Measurements from ENCODE around the gene ANKRD28. TPM values are rescaled to one million over a fixed set of nuclear protein-coding genes. Genes with fewer than 3 reads are reported as not detected.

Gene ANKRD28
- total RNA-seq, 1 experiment from 2014 or later, result 47.5 TPM

- intact Hi-C loops (cut with micrococcal nuclease), result loop anchor here (10.0 kb wide), 1 partner anchor 722 kb away; no protein-coding TSS in a partner anchor
- H3K27me3 ChIP-seq (ENCODE audit: insufficient read depth, low read length), result no peaks in the 10 kb centered on the region
- ATAC-seq (no peak), DNase-seq (ENCODE audit: low read depth, low spot score) (no peak)
- ChIA-PET RAD21 (ENCODE audit: low non-redundant PET in 1 of 2, low total read pairs in 2 of 2, uncharacterized antibody in 2 of 2, unreplicated experiment in 2 of 2) (no interaction called here), POLR2A (no interaction called here), CTCF (no interaction called here)
- no peaks in the 10 kb centered on the region for H3K4me1 ChIP-seq (ENCODE audit: control insufficient read depth in 1 of 2, insufficient read depth in 2 of 2, low read length in 2 of 2)
- H2AFZ ChIP-seq (ENCODE audit: low read depth, low read length, poor library complexity, severe bottlenecking), result no peak overlapping the region
- no peak for TF ChIP-seq ELF1 (IDR thresholded peaks at IDR 0.05; ENCODE audit: borderline replicate concordance, low read depth)
- no peak overlapping the region for H3K4me3 ChIP-seq (replicated peaks in 1 of 2; ENCODE audit: low read depth in 1 of 2, low read length in 2 of 2)
- no peaks in the 10 kb centered on the region for H3K36me3 ChIP-seq (ENCODE audit: control insufficient read depth in 1 of 2, insufficient read depth in 2 of 2, low read length in 2 of 2)
- H4K20me1 ChIP-seq (ENCODE audit: insufficient read depth), result peaks cover 5% of the 10 kb centered on the region; the same call in 1 of the 2 replicates
- H3K9ac ChIP-seq (ENCODE audit: low read length), result no peak overlapping the region
- H3K4me2 ChIP-seq (ENCODE audit: low read length), result no peak overlapping the region
- BruUV-seq (replicated peaks), result no TSS peak
- H3K79me2 ChIP-seq (ENCODE audit: insufficient read depth, low read length), result peaks cover 99% of the 10 kb centered on the region
- H3K9me3 ChIP-seq (ENCODE audit: control insufficient read depth in 1 of 2, insufficient read depth in 1 of 2, low read depth in 1 of 2, low read length in 2 of 2), result no peaks in the 10 kb centered on the region
- H3K27ac ChIP-seq (ENCODE audit: low read depth, low read length), result no peak overlapping the region
- no peaks in the 10 kb centered on the region for H3K9me2 ChIP-seq (ENCODE audit: insufficient read depth)
Measured at GRCh38 chr3:15823092-15823491, 25.3 kb upstream of the ANKRD28 start.

- peaks cover 99% of the 10 kb centered on the region for H3K79me2 ChIP-seq (ENCODE audit: insufficient read depth, low read length)
- H3K4me3 ChIP-seq (replicated peaks in 1 of 2; ENCODE audit: low read depth in 1 of 2, low read length in 2 of 2), result no peak overlapping the region
- no peaks in the 10 kb centered on the region for H3K4me1 ChIP-seq (ENCODE audit: control insufficient read depth in 1 of 2, insufficient read depth in 2 of 2, low read length in 2 of 2)
- RAD21 ChIA-PET (ENCODE audit: low non-redundant PET in 1 of 2, low total read pairs in 2 of 2, uncharacterized antibody in 2 of 2, unreplicated experiment in 2 of 2), result no interaction called here
- no peaks in the 10 kb centered on the region for H3K9me3 ChIP-seq (ENCODE audit: control insufficient read depth in 1 of 2, insufficient read depth in 1 of 2, low read depth in 1 of 2, low read length in 2 of 2)
- no peak overlapping the region for H3K4me2 ChIP-seq (ENCODE audit: low read length)
- H3K9ac ChIP-seq (ENCODE audit: low read length), result no peak overlapping the region
- no peak overlapping the region for H3K27ac ChIP-seq (ENCODE audit: low read depth, low read length)
- no peaks in the 10 kb centered on the region for H3K36me3 ChIP-seq (ENCODE audit: control insufficient read depth in 1 of 2, insufficient read depth in 2 of 2, low read length in 2 of 2)
- no peaks in the 10 kb centered on the region for H3K9me2 ChIP-seq (ENCODE audit: insufficient read depth)
- H3K27me3 ChIP-seq (ENCODE audit: insufficient read depth, low read length), result no peaks in the 10 kb centered on the region
- BruUV-seq (replicated peaks), result no TSS peak
- no peak for ATAC-seq
- no peak for TF ChIP-seq RAD21 (IDR thresholded peaks at IDR 0.05; ENCODE audit: low read depth)
- no peak for TF ChIP-seq EZH2 (IDR thresholded peaks at IDR 0.05)
- no peak for TF ChIP-seq REST (IDR thresholded peaks at IDR 0.05; ENCODE audit: low read depth)
- no peak for TF ChIP-seq ATF3 (IDR thresholded peaks at IDR 0.05)
- no peak for TF ChIP-seq ZNF274 (IDR thresholded peaks at IDR 0.05; ENCODE audit: low read depth, low read length)
- TF ChIP-seq ZFX (IDR thresholded peaks at IDR 0.05), result no peak
- TF ChIP-seq JUND (IDR thresholded peaks at IDR 0.05), result no peak
- no peak for TF ChIP-seq SIN3A (IDR thresholded peaks at IDR 0.05; ENCODE audit: low read depth)
- no peak for TF ChIP-seq SP1 (IDR thresholded peaks at IDR 0.05; ENCODE audit: low read depth)
- TF ChIP-seq SRF (IDR thresholded peaks at IDR 0.05; ENCODE audit: low read depth), result no peak
- TF ChIP-seq MAX (IDR thresholded peaks at IDR 0.05), result no peak
- no peak for TF ChIP-seq TCF7L2 (IDR thresholded peaks at IDR 0.05; ENCODE audit: borderline replicate concordance, extremely low read depth, insufficient read depth, insufficient read length)
- no peak for TF ChIP-seq EGR1 (IDR thresholded peaks at IDR 0.05; ENCODE audit: low read depth)
- CTCF ChIA-PET, result no interaction called here
- H4K20me1 ChIP-seq (ENCODE audit: insufficient read depth), result peaks cover 3% of the 10 kb centered on the region; the same call in 1 of the 2 replicates
- POLR2A ChIA-PET, result no interaction called here
- no peak overlapping the region for H2AFZ ChIP-seq (ENCODE audit: low read depth, low read length, poor library complexity, severe bottlenecking)
- DNase-seq (ENCODE audit: low read depth, low spot score), result no peak
- intact Hi-C loops (cut with micrococcal nuclease), result loop anchor here (10.0 kb wide), 1 partner anchor 723 kb away; no protein-coding TSS in a partner anchor
Measured at GRCh38 chr3:15822281-15822680, 24.5 kb upstream of the ANKRD28 start.
